Astrocyte of the cerebellum (primary cell): Measurements from ENCODE around the gene MAP1LC3A.

Source experiments
- DNase-seq: peaks from one replicate; pipeline ENCODE4 v3.0.0-alpha.2; 2011; ENCODE audit warnings: low read depth
- H3K4me3 ChIP-seq: 2 replicates; pipeline ENCODE4 v1.5.1; 2011; ENCODE audit warnings: mild to moderate bottlenecking, low read depth, low read length, moderate library complexity
- CTCF ChIP-seq: IDR thresholded peaks from 2 replicates; pipeline ENCODE4 v1.5.1; 2012; ENCODE audit warnings: low read length, low read depth, moderate library complexity, mild to moderate bottlenecking; ENCODE audit errors: missing control alignments
- in situ Hi-C: cut with HindIII; loops from 2 replicates; pipeline ENCODE4 v1.10.0; 2017; ENCODE audit warnings: low sequenced_read_pairs

The MAP1LC3A gene

GRCh38 chr20:34557936-34558319 is 590 bp upstream of the MAP1LC3A start:
- in situ Hi-C loops, result no loop called here
- TF ChIP-seq CTCF, result no peak
- DNase-seq, result no peak

GRCh38 chr20:34559311-34560140 is 1.0 kb downstream of the MAP1LC3A start:
- TF ChIP-seq CTCF, result no peak
- H3K4me3 ChIP-seq, result peak overlapping the region; percentile 73
- no peak for DNase-seq
- in situ Hi-C loops, result no loop called here

More at GRCh38 chr20:34557936-34558319, 590 bp upstream of the MAP1LC3A start:
- H3K4me3 ChIP-seq, result peak overlapping the region; percentile 73

GRCh38 chr20:34560141-34560523 is 1.6 kb downstream of the MAP1LC3A start:
- DNase-seq, result no peak
- H3K4me3 ChIP-seq, result no peak overlapping the region
- in situ Hi-C loops, result no loop called here
- no peak for TF ChIP-seq CTCF

DNA sequence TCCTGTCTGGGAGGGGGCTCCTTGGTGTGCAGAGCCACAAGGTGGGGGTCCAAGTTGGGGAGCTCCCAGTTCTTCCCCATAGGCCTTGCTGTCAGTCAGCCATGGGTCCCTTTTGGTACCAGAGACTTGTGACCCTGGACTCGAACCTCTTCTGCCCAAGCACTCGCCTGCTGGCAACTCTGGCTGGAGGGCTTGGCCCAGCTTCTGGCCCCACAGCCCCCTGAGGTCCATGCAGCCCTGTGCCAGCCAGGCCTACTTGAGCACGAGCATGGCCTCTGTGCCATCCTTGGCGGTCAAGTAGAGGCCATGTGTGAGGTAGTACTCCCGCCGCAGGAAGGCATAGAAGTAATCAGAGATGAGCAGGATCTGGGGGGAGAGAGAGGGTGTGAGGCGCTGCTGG is 2.1 kb downstream of the MAP1LC3A start:
- DNase-seq, result no peak
- no peak overlapping the region for H3K4me3 ChIP-seq
- in situ Hi-C loops, result no loop called here
- no peak for TF ChIP-seq CTCF

- no peak for TF ChIP-seq CTCF
- in situ Hi-C loops, result no loop called here
- no peak overlapping the region for H3K4me3 ChIP-seq
- DNase-seq, result no peak
Measured at GRCh38 chr20:34561661-34562060, 3.1 kb downstream of the MAP1LC3A start.

GRCh38 chr20:34562641-34563040 is 4.1 kb downstream of the MAP1LC3A start:
- no peak overlapping the region for H3K4me3 ChIP-seq
- DNase-seq, result no peak
- in situ Hi-C loops, result no loop called here
- peak; percentile 48 for TF ChIP-seq CTCF
